Raji (cell line): ENCODE measurements around the gene CNNM2.

Source experiments
- POLR2A ChIP-seq: IDR thresholded peaks from 2 replicates; pipeline ENCODE4 v1.6.1; 2011; ENCODE audit warnings: low read depth, low read length, control low read depth; ENCODE audit not compliant: insufficient read depth

The CNNM2 gene

DNA sequence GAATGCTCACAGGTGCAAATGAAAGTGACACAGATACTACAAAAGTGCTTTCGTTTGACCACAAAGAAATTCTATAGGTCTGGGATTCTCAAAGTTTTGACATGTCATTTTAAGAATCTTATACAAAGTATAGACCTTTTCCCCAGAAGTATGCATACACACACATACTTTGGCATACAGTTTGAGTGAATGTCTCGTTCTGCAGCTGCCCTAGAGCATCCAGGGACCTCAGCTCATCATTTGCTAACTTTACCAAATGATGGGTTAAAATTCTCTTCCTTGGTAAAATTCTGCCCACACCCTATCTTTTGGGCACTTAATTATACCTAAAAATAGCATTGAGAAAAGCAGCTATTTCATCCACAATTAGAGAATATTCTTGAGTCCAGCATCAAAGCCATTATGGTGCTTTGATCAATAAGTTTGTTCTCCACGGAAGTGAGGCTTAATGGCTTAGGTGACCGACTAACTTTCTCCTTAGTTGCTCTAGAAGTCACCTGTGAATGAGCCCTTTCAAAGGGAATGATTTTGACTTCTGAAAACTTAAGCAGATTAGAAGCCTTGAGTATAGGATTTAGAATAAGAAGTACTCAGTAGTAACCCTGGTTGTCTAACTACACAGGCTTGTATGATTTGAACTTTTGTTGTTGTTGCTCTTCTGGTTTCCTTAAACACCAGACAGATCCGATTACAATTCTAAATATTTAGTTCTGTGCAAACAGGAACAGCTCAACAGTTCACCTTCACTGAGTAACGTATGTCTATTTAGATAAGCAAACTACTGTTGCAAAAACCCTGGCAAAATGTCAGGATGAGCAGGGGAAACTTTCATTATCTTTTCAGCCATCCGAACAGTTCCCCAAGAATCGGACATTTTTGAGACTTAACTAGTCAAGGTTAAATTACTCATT is 70.6 kb downstream of the CNNM2 start:
- no peak for TF ChIP-seq POLR2A

DNA sequence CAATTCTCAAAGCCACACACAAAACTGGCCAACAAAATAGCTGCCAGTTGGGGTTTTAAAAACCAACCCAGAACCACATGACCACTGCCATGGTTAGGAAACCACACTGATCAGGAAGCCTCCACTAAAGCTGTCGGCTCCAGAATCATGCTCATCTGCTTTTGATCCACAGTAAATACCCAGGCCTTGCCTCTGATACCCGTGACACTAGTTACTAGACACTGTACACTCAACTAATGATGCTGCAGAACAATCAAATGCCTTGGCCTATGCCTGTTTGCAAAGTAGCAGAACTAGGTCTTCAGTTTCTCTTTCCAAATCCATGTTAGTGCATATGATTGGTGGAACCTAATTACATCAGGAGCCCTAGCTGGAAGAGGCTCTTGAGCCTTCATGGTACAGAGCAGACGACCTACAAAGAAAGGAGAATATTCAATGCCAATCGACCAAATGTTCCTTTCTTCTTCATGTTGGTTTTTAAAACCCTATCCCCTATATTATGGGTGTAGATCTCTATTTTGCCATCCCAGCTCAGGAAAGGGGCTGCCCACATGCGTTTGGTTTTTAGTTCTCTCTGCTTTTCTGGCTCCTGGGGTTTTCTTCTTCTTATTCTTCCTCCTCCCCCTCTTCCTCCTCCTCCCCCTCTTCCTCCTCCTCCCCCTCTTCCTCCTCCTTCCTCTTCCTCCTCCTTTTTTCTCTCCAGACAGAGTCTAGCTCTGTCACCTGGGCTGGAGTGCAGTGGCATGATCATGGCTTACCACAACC is 76.6 kb downstream of the CNNM2 start:
- TF ChIP-seq POLR2A, result no peak

GRCh38 chr10:102996876-102997275 is 78.8 kb downstream of the CNNM2 start:
- no peak for TF ChIP-seq POLR2A

DNA sequence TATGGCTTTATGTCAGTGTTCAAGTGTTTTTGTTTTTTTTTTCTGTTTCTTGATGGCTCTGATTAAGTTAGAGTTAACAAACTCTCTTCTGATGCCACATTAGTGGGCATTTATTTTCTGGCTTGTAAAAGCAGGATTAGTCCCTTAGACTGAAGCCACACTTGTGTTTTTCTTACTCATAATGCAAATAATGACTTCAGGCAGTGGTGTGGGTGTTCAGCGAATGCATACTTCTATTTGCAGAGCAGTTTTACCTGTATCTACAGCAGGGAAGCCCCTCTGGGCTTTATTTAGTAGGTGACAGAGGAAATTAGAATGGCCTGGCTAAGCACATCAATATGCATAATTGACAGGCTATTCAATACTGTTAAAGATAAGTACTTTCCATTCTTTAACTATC is 79.9 kb downstream of the CNNM2 start:
- TF ChIP-seq POLR2A, result no peak

DNA sequence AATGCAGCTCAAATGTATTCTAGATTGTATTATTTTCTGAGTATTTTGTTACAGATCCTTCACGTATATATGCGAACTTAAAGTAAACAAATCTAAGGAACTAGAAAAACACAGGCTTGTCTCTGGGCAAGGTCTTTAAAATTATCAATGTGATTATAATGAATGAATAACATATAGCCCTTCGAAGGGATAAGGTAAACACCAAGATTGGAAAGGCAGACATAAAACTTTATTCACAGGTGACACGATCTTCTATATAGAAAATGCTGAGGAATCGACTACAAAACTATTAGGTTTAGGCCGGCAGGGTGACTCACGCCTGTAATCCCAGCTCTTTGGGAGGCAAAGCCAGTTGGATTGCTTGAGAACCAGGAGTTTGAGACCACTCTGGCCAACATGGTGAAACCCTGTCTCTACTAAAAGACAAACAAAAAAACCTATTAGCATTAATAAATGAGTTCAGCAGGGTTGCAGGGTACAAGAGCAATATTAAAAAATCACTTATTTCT is 80.4 kb downstream of the CNNM2 start:
- TF ChIP-seq POLR2A, result no peak

DNA sequence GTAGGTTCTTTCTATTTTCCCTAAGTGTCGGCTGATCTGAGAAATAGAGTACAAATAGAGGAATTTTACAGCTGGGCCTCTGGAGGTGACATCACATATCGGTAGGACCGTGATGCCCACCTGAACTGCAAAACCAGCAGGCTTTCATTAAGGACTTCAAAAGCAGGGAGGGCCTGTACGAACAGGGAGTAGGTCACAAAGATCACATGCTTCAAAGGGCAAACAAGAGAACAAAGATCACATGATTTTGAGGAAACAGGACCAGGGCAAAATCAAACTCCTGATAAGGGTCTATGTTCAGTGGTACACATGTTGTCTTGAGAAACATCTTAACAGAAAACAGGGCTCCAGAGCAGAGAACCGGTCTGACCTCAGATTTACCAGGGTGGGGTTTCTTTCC is 88.9 kb downstream of the CNNM2 start:
- TF ChIP-seq POLR2A, result no peak

DNA sequence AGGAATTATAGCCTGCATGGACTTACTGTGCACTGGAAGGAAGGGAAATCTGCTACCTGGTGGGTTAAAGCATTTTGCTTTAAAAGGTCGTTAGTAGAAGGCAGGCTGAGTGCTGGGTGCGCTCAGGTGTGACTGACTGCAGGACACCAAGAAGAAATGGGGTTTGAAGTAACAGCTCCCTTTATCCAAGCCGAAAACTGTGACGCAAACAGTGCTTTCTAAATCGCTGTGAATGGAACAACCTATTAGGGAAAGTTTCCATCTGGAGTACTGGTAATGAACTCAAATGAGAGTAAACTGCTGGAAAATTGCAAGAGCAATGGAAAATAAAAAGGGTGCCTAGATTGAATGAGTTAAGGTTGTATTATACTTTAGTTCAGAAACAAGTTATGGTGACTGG is 95.3 kb downstream of the CNNM2 start:
- TF ChIP-seq POLR2A, result no peak

DNA sequence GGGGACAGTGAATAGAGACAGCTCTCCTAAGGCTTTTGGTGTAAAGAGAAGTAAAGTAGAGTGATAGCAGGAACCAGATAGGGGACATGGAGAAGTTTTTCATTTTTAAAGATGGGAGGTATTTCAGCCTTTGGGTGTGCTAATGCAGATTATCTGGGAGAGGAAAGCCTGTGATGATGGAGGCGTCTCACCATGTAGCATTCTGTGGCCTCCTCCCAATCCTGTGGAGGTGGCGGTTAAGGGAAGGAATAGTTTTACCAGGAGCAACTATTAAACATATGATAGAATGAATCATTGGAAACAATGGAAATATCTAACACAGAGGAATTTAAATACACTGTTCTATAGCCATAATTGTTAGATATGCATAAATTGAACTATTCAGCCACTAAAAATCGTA is 101.3 kb downstream of the CNNM2 start:
- TF ChIP-seq POLR2A, result no peak

GRCh38 chr10:103021150-103021899 is 103.2 kb downstream of the CNNM2 start:
- TF ChIP-seq POLR2A, result no peak

- TF ChIP-seq POLR2A, result no peak
These were observed 103.8 kb downstream of the CNNM2 start for GRCh38 chr10:103021900-103022293.

DNA sequence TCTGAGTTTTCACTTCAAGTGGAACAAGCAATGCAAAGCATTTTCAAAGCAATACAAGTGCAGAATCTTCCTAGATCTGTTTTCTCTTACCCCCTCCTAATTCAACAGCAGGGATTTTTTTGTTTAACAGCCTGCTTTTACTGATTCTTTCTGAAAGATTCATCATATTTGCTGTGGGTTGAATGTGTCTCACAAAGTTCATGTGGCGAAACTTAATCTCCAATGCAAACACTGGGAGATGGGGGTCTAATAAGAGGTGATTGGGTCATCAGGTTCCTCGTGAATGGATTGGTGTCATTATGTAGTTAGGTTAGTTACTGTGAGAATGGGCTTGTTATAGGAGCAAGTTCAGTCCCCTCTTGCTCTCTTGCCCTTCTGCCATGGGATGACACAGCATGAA is 107.6 kb downstream of the CNNM2 start:
- no peak for TF ChIP-seq POLR2A

DNA sequence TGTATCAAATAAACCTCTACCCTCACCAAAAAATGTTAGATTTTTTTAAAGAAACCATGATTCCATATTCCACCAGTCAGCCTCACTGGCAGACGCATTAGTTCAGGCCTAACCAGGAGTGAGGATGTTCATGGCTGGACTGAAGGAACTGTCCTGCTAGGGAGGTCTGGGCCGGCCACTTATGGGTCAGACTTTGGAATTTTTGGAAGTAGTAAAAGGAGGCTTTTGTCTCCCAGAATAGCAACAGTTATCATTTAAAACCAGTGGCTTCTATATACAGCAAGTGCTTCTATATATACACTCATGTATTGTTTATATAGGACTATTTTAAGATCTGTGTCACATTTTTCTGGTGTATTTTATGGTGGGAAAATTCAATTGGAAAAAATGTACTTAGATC is 120.5 kb downstream of the CNNM2 start:
- no peak for TF ChIP-seq POLR2A

- TF ChIP-seq POLR2A, result no peak
These were observed 122.3 kb downstream of the CNNM2 start for GRCh38 chr10:103040418-103040817.

- no peak for TF ChIP-seq POLR2A
These were observed 123.3 kb downstream of the CNNM2 start for GRCh38 chr10:103041391-103041790.

DNA sequence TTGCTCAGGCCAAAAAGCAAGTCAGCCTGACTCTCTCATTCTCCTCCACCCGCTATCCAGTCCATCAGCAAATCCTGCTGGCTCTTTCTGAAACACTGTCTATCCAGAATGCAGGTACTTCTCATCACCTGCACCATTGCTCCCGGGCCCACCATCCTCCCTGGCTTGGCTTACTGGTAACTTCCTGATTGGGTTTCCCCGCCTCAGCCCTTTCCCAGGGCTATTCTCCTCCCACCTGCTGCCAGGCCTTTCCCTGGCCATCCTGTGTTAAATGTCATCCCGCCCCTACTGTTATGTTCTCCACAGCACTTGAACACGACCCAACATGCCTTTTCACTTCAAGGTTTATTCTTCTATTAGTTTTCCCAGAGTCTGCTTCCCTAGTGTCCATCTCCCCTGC is 124.0 kb downstream of the CNNM2 start:
- TF ChIP-seq POLR2A, result no peak
